GM18498 (cell line): ENCODE results near the gene PUM2.

Source experiments
- ATAC-seq: cut with Tn5 transposase; IDR thresholded peaks from one replicate; pipeline ENCODE4 v1.9.1; 2021; ENCODE audit warnings: mild to moderate bottlenecking, moderate library complexity; ENCODE audit not compliant: unreplicated experiment

PUM2 gene

GRCh38 chr2:20346565-20347381 lies 3.9 kb downstream of the PUM2 start:
- no peak for ATAC-seq

- no peak for ATAC-seq
These were observed 7.5 kb downstream of the PUM2 start for GRCh38 chr2:20343128-20343527.

GRCh38 chr2:20339012-20339411 lies 11.6 kb downstream of the PUM2 start:
- no peak for ATAC-seq

GRCh38 chr2:20334605-20335203 lies 15.9 kb downstream of the PUM2 start:
- ATAC-seq: no peak

GRCh38 chr2:20333738-20334137 lies 16.9 kb downstream of the PUM2 start:
- ATAC-seq: peak; percentile 77

GRCh38 chr2:20330192-20330591 lies 20.5 kb downstream of the PUM2 start:
- no peak for ATAC-seq

- ATAC-seq: no peak
These were observed 23.3 kb downstream of the PUM2 start for GRCh38 chr2:20327370-20327769.

GRCh38 chr2:20326163-20326780 lies 24.4 kb downstream of the PUM2 start:
- ATAC-seq: peak; percentile 73

GRCh38 chr2:20322527-20323300 lies 27.9 kb downstream of the PUM2 start:
- ATAC-seq: no peak

GRCh38 chr2:20317690-20318089 lies 33.0 kb downstream of the PUM2 start:
- ATAC-seq: no peak

- no peak for ATAC-seq
These were observed 33.4 kb downstream of the PUM2 start for GRCh38 chr2:20317197-20317596.

GRCh38 chr2:20314562-20315501 lies 35.8 kb downstream of the PUM2 start:
- ATAC-seq: no peak

GRCh38 chr2:20313659-20314058 lies 37.0 kb downstream of the PUM2 start:
- ATAC-seq: no peak

GRCh38 chr2:20309001-20309400 lies 41.6 kb downstream of the PUM2 start:
- ATAC-seq: no peak

- ATAC-seq: no peak
These were observed 43.3 kb downstream of the PUM2 start for GRCh38 chr2:20307311-20307710.

GRCh38 chr2:20304411-20304810 lies 46.2 kb downstream of the PUM2 start:
- ATAC-seq: no peak

GRCh38 chr2:20303966-20304365 lies 46.7 kb downstream of the PUM2 start:
- no peak for ATAC-seq

- ATAC-seq: no peak
These were observed 48.6 kb downstream of the PUM2 start for GRCh38 chr2:20302019-20302418.

GRCh38 chr2:20300656-20301055 lies 50.0 kb downstream of the PUM2 start:
- no peak for ATAC-seq

- no peak for ATAC-seq
These were observed 51.5 kb downstream of the PUM2 start for GRCh38 chr2:20299113-20299512.
